ENCODE measurements around the gene BEST3. TPM values are rescaled to one million over a fixed set of nuclear protein-coding genes. Genes with fewer than 3 reads are reported as not detected.

Gene BEST3
- total and polyA plus RNA-seq, 2 of the 4 experiments (the other 2 are of a cell fraction): under 0.01 to 0.07 TPM

DNA sequence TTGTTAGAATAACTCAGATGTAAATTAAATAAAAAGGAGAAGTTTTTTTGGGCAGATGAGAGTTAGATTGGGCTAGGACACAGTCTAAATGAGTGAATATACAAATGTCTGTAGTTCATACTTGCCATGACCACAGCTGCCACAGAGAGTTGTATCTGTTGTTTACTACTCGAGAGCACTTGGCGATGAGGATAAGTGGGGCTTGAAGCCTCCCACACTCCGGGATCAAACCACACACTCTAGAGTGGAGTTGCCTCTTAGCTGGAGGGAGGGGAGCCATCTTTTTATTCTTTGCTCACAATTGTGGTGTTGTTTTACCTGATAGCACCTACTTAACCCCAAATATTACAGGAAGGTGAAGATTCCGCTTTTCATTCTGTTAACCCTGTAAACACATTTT lies 27.5 kb downstream of the BEST3 start:
- WGBS, 2 experiments (ENCODE audit: extremely low coverage in 2 of 2, insufficient read length in 1 of 2): no CpG with 5 or more reads among the region's 4 CpGs
- no peak overlapping the region for H3K4ac ChIP-seq (ENCODE audit: low read depth, low read length)
- no peak overlapping the region for H3K4me2 ChIP-seq (ENCODE audit: low read depth, low read length)
- H3K79me1 ChIP-seq (ENCODE audit: low read depth in 1 of 2, low read length in 2 of 2): no peaks in the 10 kb centered on the region
- H3K56ac ChIP-seq (ENCODE audit: extremely low read depth, insufficient read depth, low read length): no peak overlapping the region
- H3K4me1 ChIP-seq (ENCODE audit: control insufficient read depth, insufficient read depth, low read length): no peaks in the 10 kb centered on the region
- H4K8ac ChIP-seq (ENCODE audit: low read depth in 2 of 2, low read length in 2 of 2): no peak overlapping the region
- dilution Hi-C loops (cut with HindIII; ENCODE audit: low sequenced_read_pairs, unreplicated experiment) (no loop called here), intact Hi-C loops (cut with micrococcal nuclease) (no loop called here), in situ Hi-C loops (cut with MboI; ENCODE audit: low sequenced_read_pairs) (no loop called here)
- no peak overlapping the region for H2AK9ac ChIP-seq (replicated peaks; ENCODE audit: low read depth, low read length, poor library complexity)
- no peak overlapping the region for H2BK5ac ChIP-seq (ENCODE audit: low read depth, low read length, poor library complexity, severe bottlenecking)
- H4K91ac ChIP-seq (ENCODE audit: insufficient read depth, low read depth, low read length): no peak overlapping the region
- no peak for ATAC-seq (ENCODE audit: low read depth)
- TF ChIP-seq NFE2L2 (IDR thresholded peaks at IDR 0.05; ENCODE audit: low read depth, low read length): no peak
- no TSS peak for BruUV-seq (replicated peaks)
- POLR2A ChIA-PET (ENCODE audit: unreplicated experiment): no interaction called here
- H3K14ac ChIP-seq (replicated peaks; ENCODE audit: low read depth, low read length): no peak overlapping the region
- no peak overlapping the region for H2BK20ac ChIP-seq (ENCODE audit: low read depth, low read length)
- no peak overlapping the region for H3K9ac ChIP-seq (ENCODE audit: low read depth, low read length)
- H3K18ac ChIP-seq (ENCODE audit: low read depth, low read length): no peak overlapping the region
- no peak overlapping the region for H3K23ac ChIP-seq (ENCODE audit: low read depth, low read length)
- H3K9me3 ChIP-seq (ENCODE audit: control insufficient read depth, insufficient read depth, low read length): no peaks in the 10 kb centered on the region
- H3K36me3 ChIP-seq (ENCODE audit: control insufficient read depth, insufficient read depth, low read length): no peaks in the 10 kb centered on the region
- H3K4me3 ChIP-seq (ENCODE audit: insufficient read depth, low read depth, low read length): no peak overlapping the region
- CTCF ChIA-PET: no interaction called here
- no peak overlapping the region for H3K27ac ChIP-seq (ENCODE audit: insufficient read depth, low read length)
- no peak overlapping the region for H2BK15ac ChIP-seq (ENCODE audit: low read depth, low read length)
- peaks cover 2% of the 10 kb centered on the region; the same call in 1 of the 2 replicates for H3K27me3 ChIP-seq (ENCODE audit: control insufficient read depth, insufficient read depth, low read length)
- H2AK5ac ChIP-seq (ENCODE audit: low read depth, low read length): no peak overlapping the region
- no peaks in the 10 kb centered on the region for H3K9me1 ChIP-seq (ENCODE audit: insufficient read depth, low read length)
- DNase-seq: no peak
- H2BK120ac ChIP-seq (ENCODE audit: low read depth, low read length): no peak overlapping the region
- no peak overlapping the region for H4K5ac ChIP-seq (ENCODE audit: low read depth, low read length)
- peak overlapping the region; percentile 13 for H2AFZ ChIP-seq (replicated peaks; ENCODE audit: low read length, poor library complexity)
- H4K20me1 ChIP-seq (ENCODE audit: insufficient read depth, low read length): no peaks in the 10 kb centered on the region

Data from IMR-90 (cell line).